GM12873 (cell line): Measurements from ENCODE around the gene TRIM31.

Experiments
- TF ChIP-seq, protein P1 (sequence below): IDR thresholded peaks from 2 replicates; pipeline ENCODE4 v1.5.1; 2012; ENCODE audit warnings: low read depth, mild to moderate bottlenecking, moderate library complexity, low read length, control low read depth; ENCODE audit not compliant: insufficient read depth; ENCODE audit errors: missing control alignments

TRIM31 gene

DNA sequence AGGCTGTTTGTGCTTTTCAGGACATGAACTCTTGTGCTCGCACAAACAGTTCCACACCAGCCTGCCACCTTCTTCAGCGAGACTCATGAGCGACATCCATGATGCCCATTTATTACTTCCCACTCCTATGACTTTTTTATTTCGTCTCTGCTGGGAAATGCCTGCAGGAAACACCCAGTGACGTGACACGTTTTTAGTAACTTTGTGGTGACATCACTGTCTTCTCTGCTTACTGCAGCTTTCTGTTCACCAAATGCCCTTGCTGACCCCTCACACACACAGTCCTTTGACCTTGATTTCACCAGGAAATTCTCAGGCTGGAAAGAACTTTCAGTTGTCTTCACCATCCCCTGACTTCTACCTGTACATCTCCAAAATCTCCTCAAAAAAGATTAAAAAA, 31.9 kb upstream of the TRIM31 start:
- TF ChIP-seq, protein P1, sequence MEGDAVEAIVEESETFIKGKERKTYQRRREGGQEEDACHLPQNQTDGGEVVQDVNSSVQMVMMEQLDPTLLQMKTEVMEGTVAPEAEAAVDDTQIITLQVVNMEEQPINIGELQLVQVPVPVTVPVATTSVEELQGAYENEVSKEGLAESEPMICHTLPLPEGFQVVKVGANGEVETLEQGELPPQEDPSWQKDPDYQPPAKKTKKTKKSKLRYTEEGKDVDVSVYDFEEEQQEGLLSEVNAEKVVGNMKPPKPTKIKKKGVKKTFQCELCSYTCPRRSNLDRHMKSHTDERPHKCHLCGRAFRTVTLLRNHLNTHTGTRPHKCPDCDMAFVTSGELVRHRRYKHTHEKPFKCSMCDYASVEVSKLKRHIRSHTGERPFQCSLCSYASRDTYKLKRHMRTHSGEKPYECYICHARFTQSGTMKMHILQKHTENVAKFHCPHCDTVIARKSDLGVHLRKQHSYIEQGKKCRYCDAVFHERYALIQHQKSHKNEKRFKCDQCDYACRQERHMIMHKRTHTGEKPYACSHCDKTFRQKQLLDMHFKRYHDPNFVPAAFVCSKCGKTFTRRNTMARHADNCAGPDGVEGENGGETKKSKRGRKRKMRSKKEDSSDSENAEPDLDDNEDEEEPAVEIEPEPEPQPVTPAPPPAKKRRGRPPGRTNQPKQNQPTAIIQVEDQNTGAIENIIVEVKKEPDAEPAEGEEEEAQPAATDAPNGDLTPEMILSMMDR, result no peak

DNA sequence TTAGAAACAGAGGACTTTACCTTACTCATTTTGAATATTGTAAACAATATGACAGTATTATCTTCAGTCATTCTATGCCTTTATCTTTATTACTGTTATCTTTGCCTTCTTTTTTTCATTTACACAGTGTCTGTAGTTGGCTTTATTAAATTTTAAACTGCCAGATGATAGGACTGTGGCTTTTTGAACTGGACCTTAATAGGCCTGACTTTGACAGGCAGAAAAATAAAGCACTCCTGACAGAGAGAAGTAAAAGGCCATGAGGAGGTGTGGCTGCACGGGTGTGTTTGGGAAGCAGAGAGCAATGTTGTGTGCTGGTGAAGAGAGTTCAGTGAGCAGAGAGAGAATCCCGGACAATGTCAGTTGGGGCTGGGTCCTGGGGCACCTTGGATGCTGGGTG, 30.9 kb upstream of the TRIM31 start:
- TF ChIP-seq, protein P1, result no peak

GRCh38 chr6:30142665-30143064, 29.8 kb upstream of the TRIM31 start:
- TF ChIP-seq, protein P1, result no peak

GRCh38 chr6:30136570-30137286, 23.8 kb upstream of the TRIM31 start:
- TF ChIP-seq, protein P1, result no peak

DNA sequence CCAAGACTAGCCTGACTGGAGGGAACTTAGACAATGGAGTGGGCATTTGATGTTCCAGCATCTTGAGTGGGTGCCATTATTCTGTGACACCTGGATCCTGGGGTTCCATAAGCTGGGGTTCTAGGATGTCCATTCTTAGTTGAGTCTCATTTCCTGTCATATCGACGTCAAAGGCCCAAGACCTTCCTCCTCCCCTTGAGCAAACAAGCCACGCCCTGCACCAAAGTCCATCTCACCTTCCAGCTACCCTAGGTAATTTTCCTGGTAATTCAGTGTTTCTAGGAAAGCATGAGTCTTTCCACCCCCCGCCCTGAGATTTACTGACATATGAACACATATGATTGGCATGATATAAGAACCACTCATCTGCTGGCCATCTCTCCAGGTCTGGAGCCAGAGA, 22.9 kb upstream of the TRIM31 start, which contains the start of gene TRIM40:
TSS of gene TRIM40 (plus strand) at position 384 of the 400 bp plus-strand sequence. CDS start 897 bp downstream, outside the sequence.
- TF ChIP-seq, protein P1, result no peak

- TF ChIP-seq, protein P1, result no peak
Observed at GRCh38 chr6:30135147-30135546, 22.3 kb upstream of the TRIM31 start.

- TF ChIP-seq, protein P1, result no peak
Observed at GRCh38 chr6:30131947-30132497, 19.1 kb upstream of the TRIM31 start.
